Pulmonary artery endothelial cell (primary cell): ENCODE measurements around the gene MVB12A. TPM values are rescaled to one million over a fixed set of nuclear protein-coding genes. Genes with fewer than 3 reads are reported as not detected.

Source experiments
- DNase-seq: peaks from one replicate; pipeline ENCODE4 v3.0.0-alpha.2; 2011; ENCODE audit warnings: low read depth, low spot score
- total RNA-seq: library from RNA; depleted of rRNA; stranded (reverse); fragments of >200 nt; gene quantifications from 2 replicates; pipeline ENCODE4 v1.2.3, GENCODE V29; 2014

MVB12A gene
- total RNA-seq, 1 donor from 2014 or later = 43.0 TPM

GRCh38 chr19:17470068-17470841 is 50.4 kb downstream of the MVB12A start, which contains the start of gene SLC27A1:
SLC27A1 (plus strand) TSS chr19:17470524; CDS start chr19:17470541, 17 bp downstream.
- peak; percentile 94 for DNase-seq

- DNase-seq = no peak
Observed at GRCh38 chr19:17471410-17472125, 51.7 kb downstream of the MVB12A start.

- no peak for DNase-seq
Observed at GRCh38 chr19:17473041-17473440, 53.2 kb downstream of the MVB12A start.

Other genes starting within 250 kb of the MVB12A start
- gene USE1, start 204.7 kb upstream of the MVB12A start, total RNA-seq = 19.1 and 19.3 TPM in 2 replicates
- 2.3 and 3.4 TPM in 2 replicates for gene OCEL1, start 193.8 kb upstream of the MVB12A start, total RNA-seq
- gene NR2F6, start 174.1 kb upstream of the MVB12A start, total RNA-seq = 40.4 and 45.7 TPM in 2 replicates
- gene USHBP1, start 155.3 kb upstream of the MVB12A start, total RNA-seq = 5.0 and 5.7 TPM in 2 replicates
- 126 and 150 TPM in 2 replicates for gene BABAM1, start 152.6 kb upstream of the MVB12A start, total RNA-seq
- 1.3 and 3.0 TPM in 2 replicates for gene ANKLE1, start 138.1 kb upstream of the MVB12A start, total RNA-seq
- gene ABHD8, start 116.6 kb upstream of the MVB12A start, total RNA-seq = 7.5 TPM in 2 replicates
- 35.8 and 44.0 TPM in 2 replicates for gene MRPL34, start 114.2 kb upstream of the MVB12A start, total RNA-seq
- 30.0 and 30.3 TPM in 2 replicates for gene DDA1, start 110.5 kb upstream of the MVB12A start, total RNA-seq
- 2.0 and 4.1 TPM in 2 replicates for gene ANO8, start 85.2 kb upstream of the MVB12A start, total RNA-seq
- 16.6 and 33.8 TPM in 2 replicates for gene GTPBP3, start 82.5 kb upstream of the MVB12A start, total RNA-seq
- 0.21 and 0.46 TPM in 2 replicates for gene PLVAP, start 42.7 kb upstream of the MVB12A start, total RNA-seq
- 0.13 and 0.63 TPM in 2 replicates for gene CCDC194, start 25.9 kb upstream of the MVB12A start, total RNA-seq
- 161 and 210 TPM in 2 replicates for gene BST2, start 14.4 kb upstream of the MVB12A start, total RNA-seq
- gene TMEM221, start 28.6 kb downstream of the MVB12A start, total RNA-seq = 0.04 TPM in 1 of 2 replicates, not detected in the other
- gene NXNL1, start 40.9 kb downstream of the MVB12A start, total RNA-seq = not detected in 2 replicates
- 9.8 and 10.0 TPM in 2 replicates for gene SLC27A1, start 50.5 kb downstream of the MVB12A start, total RNA-seq
- gene PGLS, start 91.6 kb downstream of the MVB12A start, total RNA-seq = 44.6 and 45.2 TPM in 2 replicates
- 107 and 142 TPM in 2 replicates for gene COLGALT1, start 135.6 kb downstream of the MVB12A start, total RNA-seq